Ovary (tissue), 3 donors: ENCODE measurements around the gene LAMA1.

Experiments used
- CTCF ChIP-seq, 3 donors: fragments of 450-650 bp in 2 of 3; fragments of 200-600 bp in 1 of 3; IDR thresholded peaks; one replicate each; pipeline versions ENCODE4 v1.5.1 to v1.8.0; 2016 to 2022; ENCODE audit warnings: antibody characterized with exemption in 3 of 3, mild to moderate bottlenecking in 1 of 3
- EP300 ChIP-seq: sonication (generic); formaldehyde crosslinking; IDR thresholded peaks from one replicate; pipeline ENCODE4 v1.6.1; 2017; ENCODE audit warnings: antibody characterized with exemption
- donor health status: DM: no; HTN: no; CAD: no.

- TF ChIP-seq EP300 (no peak), CTCF (IDR thresholded peaks at IDR 0.05) (no peak)
These were observed 55.4 kb downstream of the LAMA1 start for GRCh38 chr18:7062236-7062635.
